Endothelial cell (in vitro differentiated cells): ENCODE results near the gene ANO3. TPM values are rescaled to one million over a fixed set of nuclear protein-coding genes. Genes with fewer than 3 reads are reported as not detected.

Experiments used
- DNase-seq: peaks from one replicate; pipeline ENCODE4 v3.0.0; 2021; ENCODE audit warnings: low spot score
- H3K27ac Mint-ChIP-seq: one replicate; pipeline ENCODE4 v1.8.0; 2021; ENCODE audit warnings: mixed read lengths, inconsistent platforms; ENCODE audit not compliant: unreplicated experiment
- H3K27me3 Mint-ChIP-seq: one replicate; pipeline ENCODE4 v1.8.0; 2021; ENCODE audit warnings: mild to moderate bottlenecking, moderate library complexity, mixed read lengths, inconsistent platforms; ENCODE audit not compliant: unreplicated experiment
- H3K36me3 Mint-ChIP-seq: one replicate; pipeline ENCODE4 v1.8.0; 2021; ENCODE audit warnings: mild to moderate bottlenecking, low read depth, mixed read lengths, inconsistent platforms; ENCODE audit not compliant: unreplicated experiment
- H3K4me1 Mint-ChIP-seq: one replicate; pipeline ENCODE4 v1.8.0; 2021; ENCODE audit warnings: mild to moderate bottlenecking, mixed read lengths, inconsistent platforms; ENCODE audit not compliant: unreplicated experiment
- H3K4me3 Mint-ChIP-seq: one replicate; pipeline ENCODE4 v1.8.0; 2021; ENCODE audit warnings: mild to moderate bottlenecking, mixed read lengths, inconsistent platforms; ENCODE audit not compliant: unreplicated experiment
- H3K9me3 Mint-ChIP-seq: one replicate; pipeline ENCODE4 v1.8.0; 2021; ENCODE audit warnings: mixed read lengths, inconsistent platforms; ENCODE audit not compliant: unreplicated experiment
- CTCF ChIP-seq: fragments of 200-600 bp; sonication (generic); IDR thresholded peaks from one replicate; pipeline ENCODE4 v1.5.0; 2021; ENCODE audit warnings: antibody characterized with exemption; ENCODE audit not compliant: unreplicated experiment
- total RNA-seq: library from RNA; stranded (reverse); fragmentation: NEBNext Ultra II Directional; extraction: Animal tissue kit (Norgen Biotek cat#: 25700); gene quantifications from one replicate; pipeline ENCODE4 v1.2.1, GENCODE V29; 2021; ENCODE audit not compliant: unreplicated experiment

ANO3 gene
- total RNA-seq, 1 donor from 2014 or later: 0.36 TPM

GRCh38 chr11:26490546-26490945 lies 158.6 kb downstream of the ANO3 start:
- Mint-ChIP-seq H3K27ac (no peak overlapping the region), H3K9me3 (no peaks in the 10 kb centered on the region), H3K4me1 (no peaks in the 10 kb centered on the region), H3K36me3 (peaks cover 5% of the 10 kb centered on the region), H3K4me3 (no peak overlapping the region), H3K27me3 (peaks cover 2% of the 10 kb centered on the region)
- DNase-seq: no peak
- TF ChIP-seq CTCF: no peak

DNA sequence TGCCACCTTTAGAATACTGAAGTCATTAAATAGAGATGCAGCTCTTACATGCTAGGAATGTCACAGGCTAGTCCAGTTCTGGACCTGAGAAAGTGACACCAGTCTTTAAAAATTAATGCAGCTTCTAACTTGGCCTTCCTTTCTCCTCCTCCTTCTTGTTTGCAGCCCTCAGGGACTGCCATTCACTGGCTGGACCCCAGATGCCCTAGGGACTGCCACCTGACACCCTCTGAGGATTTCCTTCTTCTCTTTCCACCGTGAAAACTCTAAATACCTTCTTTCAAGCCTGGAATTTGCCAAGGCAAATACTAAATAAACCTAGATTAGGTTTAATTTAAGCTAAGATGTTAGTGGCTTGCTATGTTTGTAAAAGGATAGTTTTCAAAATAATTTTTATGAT lies 161.7 kb downstream of the ANO3 start:
- Mint-ChIP-seq H3K27me3 (no peaks in the 10 kb centered on the region), H3K36me3 (no peaks in the 10 kb centered on the region), H3K4me3 (no peak overlapping the region), H3K4me1 (no peaks in the 10 kb centered on the region), H3K9me3 (no peaks in the 10 kb centered on the region), H3K27ac (no peak overlapping the region)
- no peak for TF ChIP-seq CTCF
- DNase-seq: no peak

- no peak overlapping the region for H3K27ac Mint-ChIP-seq
- DNase-seq: no peak
- no peaks in the 10 kb centered on the region for H3K9me3 Mint-ChIP-seq
- no peaks in the 10 kb centered on the region for H3K4me1 Mint-ChIP-seq
- H3K4me3 Mint-ChIP-seq: no peak overlapping the region
- no peak for TF ChIP-seq CTCF
- no peaks in the 10 kb centered on the region for H3K36me3 Mint-ChIP-seq
- H3K27me3 Mint-ChIP-seq: no peaks in the 10 kb centered on the region
Measured at GRCh38 chr11:26507229-26507628, 175.3 kb downstream of the ANO3 start.

GRCh38 chr11:26510164-26510563 lies 178.2 kb downstream of the ANO3 start:
- no peaks in the 10 kb centered on the region for H3K27me3 Mint-ChIP-seq
- no peak for DNase-seq
- H3K36me3 Mint-ChIP-seq: no peaks in the 10 kb centered on the region
- no peaks in the 10 kb centered on the region for H3K4me1 Mint-ChIP-seq
- no peak for TF ChIP-seq CTCF
- no peak overlapping the region for H3K4me3 Mint-ChIP-seq
- H3K27ac Mint-ChIP-seq: no peak overlapping the region
- no peaks in the 10 kb centered on the region for H3K9me3 Mint-ChIP-seq

DNA sequence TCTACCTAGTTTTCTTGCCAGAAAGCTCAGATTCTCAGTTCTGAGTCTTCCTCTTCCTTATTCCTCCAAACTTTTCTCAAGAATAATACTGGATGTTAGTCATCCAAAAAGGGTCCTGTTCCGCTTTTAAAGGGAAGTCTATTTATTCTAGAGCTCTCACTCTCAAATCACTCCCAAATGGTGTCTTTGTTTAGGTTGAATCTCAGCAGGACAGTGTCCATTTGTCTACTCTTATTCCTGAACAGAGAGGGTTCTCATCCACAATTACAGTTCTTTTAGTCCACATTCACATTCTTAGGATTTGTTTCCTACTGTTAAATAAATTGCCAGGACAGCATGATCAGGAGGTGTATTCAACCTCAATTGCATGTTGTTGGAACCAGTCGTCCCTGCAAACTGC lies 178.8 kb downstream of the ANO3 start:
- no peak for DNase-seq
- Mint-ChIP-seq H3K27ac (no peak overlapping the region), H3K27me3 (no peaks in the 10 kb centered on the region), H3K4me1 (no peaks in the 10 kb centered on the region), H3K9me3 (no peaks in the 10 kb centered on the region), H3K4me3 (no peak overlapping the region), H3K36me3 (no peaks in the 10 kb centered on the region)
- TF ChIP-seq CTCF: no peak
